MV-4-11 (cell line): ENCODE data around the gene ATP2B1.

Experiments used
- DNase-seq: peaks from one replicate; lab custom pipeline; 2025; lab: John Stamatoyannopoulos, UW

The ATP2B1 gene

GRCh38 chr12:89589753-89590152 is 118.9 kb downstream of the ATP2B1 start:
- DNase-seq: no peak

DNA sequence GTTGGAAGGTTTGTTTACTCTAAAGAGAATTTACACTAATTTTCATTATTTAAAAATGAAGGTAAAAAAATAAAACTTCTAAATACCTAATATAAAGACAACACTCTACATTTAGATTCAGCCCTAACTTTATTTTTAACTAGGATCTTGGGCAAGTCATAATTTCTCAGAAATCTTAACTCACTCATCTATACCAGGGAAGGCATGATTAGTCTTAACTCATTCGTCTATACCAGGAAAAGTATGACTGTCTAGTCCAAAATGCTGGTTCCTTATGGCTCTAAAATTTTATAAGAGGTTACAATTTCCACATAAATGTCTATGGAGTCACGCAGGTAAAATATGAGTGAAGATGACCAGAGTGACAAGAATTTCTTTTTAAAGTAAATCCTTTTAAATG is 130.1 kb downstream of the ATP2B1 start:
- DNase-seq: no peak

DNA sequence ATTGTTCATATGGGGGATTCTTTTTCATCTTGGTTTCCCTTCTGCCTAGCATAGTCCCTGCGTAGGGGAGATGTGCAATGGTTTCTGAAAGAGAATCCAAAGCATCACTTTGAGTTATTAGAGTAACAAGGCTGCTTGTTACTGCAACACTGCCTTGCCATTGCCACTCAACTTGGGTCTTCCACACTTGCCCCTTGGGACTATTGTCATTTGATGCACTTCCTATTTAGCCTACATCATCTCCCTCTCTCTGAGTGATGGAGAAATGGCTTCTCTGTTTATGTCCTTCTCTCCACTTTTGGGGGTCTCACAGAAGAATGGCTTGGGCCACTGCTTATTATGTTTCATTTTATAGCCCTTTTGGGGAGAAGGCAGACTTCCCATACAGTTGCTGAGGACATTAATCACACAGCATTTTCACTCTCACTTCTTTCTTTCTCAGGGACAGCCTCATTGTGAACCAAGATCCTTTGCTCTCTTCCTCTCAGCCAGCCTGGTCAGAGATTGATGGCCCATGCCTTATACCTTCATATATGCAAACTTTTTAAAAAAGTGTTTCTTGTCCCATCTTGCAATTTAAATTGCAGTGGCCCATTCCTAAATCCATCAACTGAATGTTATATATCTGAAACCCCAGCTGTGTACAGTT is 131.9 kb downstream of the ATP2B1 start:
- peak; percentile 66 for DNase-seq

DNA sequence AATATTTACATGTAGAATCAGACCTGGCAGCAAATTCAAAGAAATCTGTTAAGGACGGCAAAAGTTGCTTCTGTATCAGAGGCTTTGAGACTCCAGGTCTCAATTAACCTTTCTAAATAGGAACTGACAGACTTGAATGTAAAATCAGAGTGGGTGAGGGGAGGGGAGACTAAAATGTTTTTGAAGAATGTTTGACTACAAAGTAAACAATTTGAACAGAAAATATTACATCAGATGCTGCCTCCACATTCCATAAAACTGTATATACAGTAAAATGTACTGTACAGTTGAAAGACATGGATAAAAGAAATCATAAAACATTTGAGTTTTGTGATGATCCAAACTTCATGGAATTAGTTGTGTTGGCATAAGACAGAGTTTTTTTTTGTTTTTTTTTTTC is 133.3 kb downstream of the ATP2B1 start:
- DNase-seq: no peak

DNA sequence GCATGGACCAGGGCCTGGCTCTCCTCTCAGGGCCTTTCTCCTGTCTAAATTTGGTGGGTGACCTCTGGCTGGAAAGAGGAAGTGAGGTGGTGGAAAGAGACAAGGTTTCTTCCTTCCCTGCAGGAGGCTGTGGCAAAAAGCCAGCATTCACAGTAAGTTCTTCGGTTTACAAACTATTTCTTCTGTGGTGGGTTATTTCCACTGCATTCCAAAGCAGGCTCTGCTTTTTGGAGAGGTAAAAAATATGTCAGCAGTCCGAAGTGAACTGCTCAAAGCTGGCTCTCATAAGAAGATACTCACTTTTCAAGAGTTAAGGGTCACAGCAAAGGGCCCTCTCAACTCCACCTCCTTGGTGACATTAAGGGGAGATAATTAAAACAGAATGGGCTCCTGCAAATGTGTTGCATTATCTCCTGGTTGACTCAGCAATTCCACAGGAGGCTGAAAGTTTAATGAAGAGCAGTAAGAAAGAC is 133.9 kb downstream of the ATP2B1 start:
- peak; percentile 65 for DNase-seq

- no peak for DNase-seq
Observed at GRCh38 chr12:89573051-89573810, 135.4 kb downstream of the ATP2B1 start.

GRCh38 chr12:89571491-89572195 is 137.0 kb downstream of the ATP2B1 start:
- no peak for DNase-seq

GRCh38 chr12:89568484-89568883 is 140.2 kb downstream of the ATP2B1 start:
- peak; percentile 48 for DNase-seq

- DNase-seq: no peak
Observed at GRCh38 chr12:89567691-89568239, 140.9 kb downstream of the ATP2B1 start.

GRCh38 chr12:89566615-89567014 is 142.0 kb downstream of the ATP2B1 start:
- no peak for DNase-seq

DNA sequence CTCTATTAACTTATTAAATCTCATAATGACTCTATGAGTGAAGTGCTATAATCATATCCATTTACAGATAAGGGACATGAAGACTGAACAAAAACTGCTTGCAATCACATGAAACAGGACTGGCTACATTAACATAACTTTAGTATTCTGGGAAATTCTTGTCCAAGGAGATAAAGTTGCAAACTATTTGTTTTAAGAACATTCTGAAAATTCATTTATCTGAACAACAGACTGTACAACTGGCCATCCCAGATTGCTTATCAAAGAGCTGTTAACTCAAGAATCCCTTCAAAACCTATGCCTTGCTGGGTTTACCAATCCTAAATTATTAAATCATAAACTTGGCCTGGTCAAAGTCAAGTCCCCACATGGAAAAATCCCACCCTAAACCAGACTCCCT is 143.6 kb downstream of the ATP2B1 start:
- DNase-seq: no peak

DNA sequence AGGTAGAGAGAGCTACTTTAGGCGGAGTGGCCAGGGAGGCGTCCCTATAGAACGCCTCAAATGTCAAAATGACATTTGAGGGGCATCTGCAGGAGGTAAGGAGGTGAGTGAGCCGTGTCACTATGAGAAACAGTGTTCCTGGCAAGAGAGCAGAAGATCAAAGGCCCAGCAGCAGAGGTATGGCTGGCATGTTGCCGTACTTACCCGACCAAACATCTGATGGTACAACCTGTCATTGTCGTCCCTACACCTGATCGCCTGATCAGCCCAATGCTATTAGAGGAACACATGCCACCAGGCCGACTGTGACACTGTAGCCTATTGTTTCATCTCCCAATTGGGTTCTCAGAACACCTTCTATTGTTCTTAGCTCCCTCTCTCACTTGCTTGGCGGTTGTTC is 148.9 kb downstream of the ATP2B1 start:
- no peak for DNase-seq

DNA sequence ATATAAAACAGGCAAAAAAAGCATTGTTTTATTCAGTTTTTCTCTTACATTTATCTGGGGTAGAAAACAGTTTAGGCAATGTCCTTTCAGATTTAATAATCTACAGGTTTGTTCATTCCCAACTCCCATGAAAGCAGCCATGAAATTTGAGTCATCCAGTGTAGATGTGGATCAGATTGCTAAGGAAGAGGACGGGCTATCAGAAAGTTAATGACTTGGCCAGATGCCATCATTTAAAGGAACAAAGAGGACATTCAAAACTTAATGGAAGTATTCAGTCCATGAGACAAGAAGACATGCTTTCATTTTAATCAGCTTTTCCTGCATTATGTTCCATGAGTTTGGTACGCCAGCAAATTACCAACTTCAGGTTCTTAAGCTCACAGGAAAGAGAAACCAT is 151.7 kb downstream of the ATP2B1 start:
- DNase-seq: no peak

DNA sequence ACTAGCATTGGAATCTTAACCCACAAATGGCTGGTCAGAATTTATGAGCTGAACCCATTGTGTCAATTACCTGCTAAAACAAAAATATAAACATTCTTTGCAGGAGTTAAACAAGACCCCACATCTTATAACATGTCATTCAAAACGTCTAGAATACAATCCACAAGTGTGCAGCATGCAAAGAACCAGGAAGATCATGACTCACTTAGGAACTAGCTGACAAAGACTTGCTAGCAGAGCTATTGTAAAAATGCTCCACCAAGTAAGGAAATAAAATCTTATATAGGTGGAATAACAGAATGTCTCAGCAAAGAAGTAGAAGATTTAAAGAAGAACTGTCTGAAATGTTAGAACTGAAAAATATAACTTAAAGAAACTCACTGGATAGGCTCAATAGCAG is 156.3 kb downstream of the ATP2B1 start:
- DNase-seq: no peak

GRCh38 chr12:89551747-89552146 is 156.9 kb downstream of the ATP2B1 start:
- DNase-seq: peak; percentile 60

- DNase-seq: peak; percentile 39
Observed at GRCh38 chr12:89547101-89547500, 161.5 kb downstream of the ATP2B1 start.

DNA sequence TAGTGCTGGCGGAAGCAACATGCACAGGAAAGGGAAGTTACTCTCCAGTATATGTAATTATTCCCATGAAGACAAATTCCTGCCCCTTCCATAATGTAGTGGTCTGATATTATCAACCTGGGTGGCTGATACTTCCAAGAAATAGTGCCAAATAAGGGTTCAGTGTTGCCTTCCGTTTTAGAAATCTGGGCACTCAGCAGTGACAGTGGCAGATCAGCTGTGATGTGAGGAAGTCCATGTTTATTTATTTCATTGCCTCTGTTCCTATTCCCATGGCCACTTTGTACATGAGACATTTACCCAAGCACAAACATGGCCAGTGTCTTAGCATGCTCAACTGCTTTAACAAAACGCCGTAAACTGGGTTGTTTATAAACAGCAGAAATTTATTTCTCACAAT is 162.5 kb downstream of the ATP2B1 start:
- DNase-seq: no peak

GRCh38 chr12:89544681-89545184 is 163.9 kb downstream of the ATP2B1 start:
- DNase-seq: peak; percentile 88

- no peak for DNase-seq
Observed at GRCh38 chr12:89544022-89544421, 164.6 kb downstream of the ATP2B1 start.

DNA sequence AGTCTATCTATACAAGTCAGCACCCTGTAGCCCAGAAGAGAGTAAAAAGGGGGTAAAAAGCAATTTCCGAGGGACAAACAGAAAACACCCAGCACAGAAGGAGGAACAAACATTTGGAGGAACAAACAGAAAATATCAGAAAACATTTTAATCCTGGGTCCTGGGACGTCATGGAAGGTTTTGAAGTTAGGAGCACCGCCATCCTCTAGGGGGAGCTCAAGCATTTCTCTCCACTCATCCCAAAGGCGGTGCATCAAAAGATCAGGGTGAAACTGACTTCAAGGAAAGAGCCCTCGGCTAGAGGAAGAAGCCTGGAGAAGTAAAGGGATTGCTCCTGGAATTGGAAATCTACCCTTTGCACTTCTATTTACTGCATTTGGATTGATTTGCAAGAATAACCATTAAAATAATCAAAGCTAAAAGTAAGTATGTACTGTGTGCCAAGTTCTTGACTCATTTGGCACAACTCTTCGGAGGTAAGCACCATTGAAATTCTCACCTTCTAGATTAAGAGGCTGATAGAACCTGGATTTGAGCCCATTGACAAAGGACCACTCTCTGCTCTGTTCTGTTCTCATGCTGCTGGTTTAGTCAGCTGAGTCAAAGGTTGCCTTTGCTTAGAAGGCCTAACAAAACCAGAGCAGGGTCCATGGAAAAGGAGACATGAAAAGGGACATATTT is 165.6 kb downstream of the ATP2B1 start:
- DNase-seq: peak; percentile 70

DNA sequence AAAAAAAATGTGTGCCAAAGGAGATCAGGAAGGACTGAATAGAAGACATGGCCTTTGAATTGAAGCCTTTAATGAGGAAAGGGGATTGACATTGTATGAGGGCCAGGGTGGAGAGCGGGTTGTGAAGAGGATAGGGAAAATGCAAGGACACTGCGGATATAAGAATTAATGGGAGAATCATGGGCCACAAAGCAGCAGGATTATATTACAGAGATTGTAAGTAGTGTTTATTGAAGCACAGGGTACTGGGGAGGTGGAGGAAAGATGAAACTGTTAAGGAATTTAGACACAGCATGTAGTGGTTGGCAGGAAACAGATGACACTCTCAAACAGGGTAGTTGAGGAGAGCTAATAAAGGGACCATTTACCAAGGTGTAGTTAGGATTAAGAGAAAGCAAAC is 166.4 kb downstream of the ATP2B1 start:
- no peak for DNase-seq

GRCh38 chr12:89540586-89540985 is 168.1 kb downstream of the ATP2B1 start:
- no peak for DNase-seq
